Measurements from ENCODE around the gene E2F4. TPM values are rescaled to one million over a fixed set of nuclear protein-coding genes. Genes with fewer than 3 reads are reported as not detected.
A peak's percentile ranks its signal among the peaks of the same experiment; 100 is the strongest.

The E2F4 gene
- total and polyA plus RNA-seq, 2 experiments from 2014 or later = 70.4 to 72.4 TPM

GRCh38 chr16:67157106-67157748 lies 34.7 kb upstream of the E2F4 start:
- Histone ChIP-seq H3K9me2 (replicated peaks; ENCODE audit: insufficient read depth) (no peaks in the 10 kb centered on the region), H3K79me2 (no peaks in the 10 kb centered on the region), H3K27me3 (peaks cover 38% of the 10 kb centered on the region), H3K9me3 (ENCODE audit: low read depth) (no peaks in the 10 kb centered on the region), H4K20me1 (ENCODE audit: insufficient read depth, poor library complexity, severe bottlenecking) (peaks cover 4% of the 10 kb centered on the region), H3K4me3 (no peak overlapping the region), H3K36me3 (replicated peaks; ENCODE audit: insufficient read depth, low read depth) (no peaks in the 10 kb centered on the region), H3K27ac (no peak overlapping the region), H3K4me1 (ENCODE audit: insufficient read depth) (peaks cover 18% of the 10 kb centered on the region), H3K4me2 (no peak overlapping the region), H2AFZ (no peak overlapping the region)
- DNase-seq (ENCODE audit: low spot score) = no peak
- whole genome bisulfite sequencing (ENCODE audit: low lambda C conversion rate, missing lambda C conversion rate) = 64% methylated on average over 7 of the region's 7 CpGs
- TF ChIP-seq CTCF (IDR thresholded peaks at IDR 0.05; ENCODE audit: poor library complexity) (no peak), EZH2 (IDR thresholded peaks at IDR 0.05; ENCODE audit: borderline replicate concordance) (no peak), EZH2phosphoT487 (IDR thresholded peaks at IDR 0.05; ENCODE audit: low read depth, severe bottlenecking, unreplicated experiment) (no peak)

GRCh38 chr16:67157892-67158635 lies 33.9 kb upstream of the E2F4 start:
- no peak for DNase-seq (ENCODE audit: low spot score)
- no peaks in the 10 kb centered on the region for H3K36me3 ChIP-seq (replicated peaks; ENCODE audit: insufficient read depth, low read depth)
- TF ChIP-seq EZH2 (IDR thresholded peaks at IDR 0.05; ENCODE audit: borderline replicate concordance) = no peak
- no peak for TF ChIP-seq EZH2phosphoT487 (IDR thresholded peaks at IDR 0.05; ENCODE audit: low read depth, severe bottlenecking, unreplicated experiment)
- TF ChIP-seq CTCF (IDR thresholded peaks at IDR 0.05; ENCODE audit: poor library complexity) = no peak
- WGBS (ENCODE audit: low lambda C conversion rate, missing lambda C conversion rate) = 76% methylated on average over 7 of the region's 7 CpGs
- H3K4me1 ChIP-seq (ENCODE audit: insufficient read depth) = peaks cover 21% of the 10 kb centered on the region
- H4K20me1 ChIP-seq (ENCODE audit: insufficient read depth, poor library complexity, severe bottlenecking) = peaks cover 4% of the 10 kb centered on the region
- no peaks in the 10 kb centered on the region for H3K79me2 ChIP-seq
- peaks cover 46% of the 10 kb centered on the region for H3K27me3 ChIP-seq
- H3K9me2 ChIP-seq (replicated peaks; ENCODE audit: insufficient read depth) = no peaks in the 10 kb centered on the region
- H3K4me3 ChIP-seq = no peak overlapping the region
- H3K27ac ChIP-seq = no peak overlapping the region
- H3K4me2 ChIP-seq = no peak overlapping the region
- H2AFZ ChIP-seq = no peak overlapping the region
- no peaks in the 10 kb centered on the region for H3K9me3 ChIP-seq (ENCODE audit: low read depth)

- Histone ChIP-seq H3K9me2 (replicated peaks; ENCODE audit: insufficient read depth) (no peaks in the 10 kb centered on the region), H3K4me3 (peak overlapping the region; percentile 95), H3K36me3 (replicated peaks; ENCODE audit: insufficient read depth, low read depth) (no peaks in the 10 kb centered on the region), H3K4me1 (ENCODE audit: insufficient read depth) (peaks cover 30% of the 10 kb centered on the region), H3K79me2 (no peaks in the 10 kb centered on the region), H3K27me3 (peaks cover 53% of the 10 kb centered on the region), H4K20me1 (ENCODE audit: insufficient read depth, poor library complexity, severe bottlenecking) (peaks cover 4% of the 10 kb centered on the region), H3K27ac (no peak overlapping the region), H2AFZ (peak overlapping the region; percentile 94), H3K9me3 (ENCODE audit: low read depth) (no peaks in the 10 kb centered on the region), H3K4me2 (peak overlapping the region; percentile 97)
- TF ChIP-seq EZH2 (IDR thresholded peaks at IDR 0.05; ENCODE audit: borderline replicate concordance) = no peak
- no peak for TF ChIP-seq CTCF (IDR thresholded peaks at IDR 0.05; ENCODE audit: poor library complexity)
- no peak for TF ChIP-seq EZH2phosphoT487 (IDR thresholded peaks at IDR 0.05; ENCODE audit: low read depth, severe bottlenecking, unreplicated experiment)
- DNase-seq (ENCODE audit: low spot score) = peak; percentile 56
- 7% methylated on average over 33 of the region's 34 CpGs for WGBS (ENCODE audit: low lambda C conversion rate, missing lambda C conversion rate)
Observed at GRCh38 chr16:67158637-67159600, 33.0 kb upstream of the E2F4 start.
